Measurements from ENCODE around the gene POU3F4. TPM values are rescaled to one million over a fixed set of nuclear protein-coding genes. Genes with fewer than 3 reads are reported as not detected.

POU3F4 gene
- total RNA-seq, 4 donors from 2014 or later = not detected

- TF ChIP-seq CTCF (IDR thresholded peaks at IDR 0.05; ENCODE audit: low read depth) = no peak
Observed at GRCh38 chrX:83535417-83536196, 27.5 kb downstream of the POU3F4 start.

Measured in subcutaneous adipose tissue (tissue), 4 donors.